ENCODE data around the gene ADAM15. TPM values are rescaled to one million over a fixed set of nuclear protein-coding genes. Genes with fewer than 3 reads are reported as not detected.

Gene ADAM15
- polyA plus RNA-seq, 1 donor = 69.3 TPM

DNA sequence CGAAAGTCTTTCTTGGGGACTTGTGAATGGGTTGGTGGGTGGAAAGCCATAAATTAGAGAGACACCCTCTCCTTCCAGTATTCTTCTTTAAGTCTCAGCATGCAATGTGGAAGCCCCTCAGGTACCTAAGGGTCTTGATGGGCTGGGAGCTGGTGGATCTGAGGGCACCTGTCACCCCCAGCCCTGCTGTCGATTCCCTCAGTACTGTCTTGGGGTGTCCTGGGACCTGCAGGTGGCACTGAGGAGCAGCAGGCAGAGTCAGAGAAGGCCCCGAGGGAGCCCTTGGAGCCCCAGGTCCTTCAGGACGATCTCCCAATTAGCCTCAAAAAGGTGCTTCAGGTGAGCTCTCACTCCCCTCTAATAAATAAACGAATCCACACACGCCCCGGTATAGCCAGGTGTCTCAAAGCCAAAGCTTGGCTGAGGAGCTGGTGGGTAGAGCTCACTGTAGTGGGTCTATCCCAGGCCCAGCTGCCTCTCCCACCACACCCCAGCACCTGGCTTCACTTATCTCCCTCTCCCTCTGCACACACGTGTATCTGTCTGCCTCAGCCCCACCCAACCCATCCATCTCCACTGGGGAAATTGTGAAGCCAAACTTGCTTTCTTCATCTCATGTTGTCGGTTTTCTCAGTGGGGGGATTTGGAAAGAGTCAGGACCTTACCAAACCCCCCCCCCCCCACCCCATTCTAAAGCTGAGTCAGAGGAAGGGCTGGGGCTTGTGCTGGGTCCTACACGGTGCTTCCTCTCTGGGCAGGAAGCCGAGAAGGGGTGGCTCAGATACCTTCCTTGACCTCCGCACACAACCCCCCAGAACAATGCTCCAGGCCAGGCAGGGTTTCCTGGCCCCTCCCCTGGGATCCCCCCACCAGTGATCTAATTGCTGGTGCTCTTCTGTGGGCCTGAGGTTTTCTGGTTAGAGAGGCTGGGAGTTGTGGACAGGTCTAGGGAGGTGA lies 1.6 kb downstream of the ADAM15 start:
- DNase-seq = no peak

DNA sequence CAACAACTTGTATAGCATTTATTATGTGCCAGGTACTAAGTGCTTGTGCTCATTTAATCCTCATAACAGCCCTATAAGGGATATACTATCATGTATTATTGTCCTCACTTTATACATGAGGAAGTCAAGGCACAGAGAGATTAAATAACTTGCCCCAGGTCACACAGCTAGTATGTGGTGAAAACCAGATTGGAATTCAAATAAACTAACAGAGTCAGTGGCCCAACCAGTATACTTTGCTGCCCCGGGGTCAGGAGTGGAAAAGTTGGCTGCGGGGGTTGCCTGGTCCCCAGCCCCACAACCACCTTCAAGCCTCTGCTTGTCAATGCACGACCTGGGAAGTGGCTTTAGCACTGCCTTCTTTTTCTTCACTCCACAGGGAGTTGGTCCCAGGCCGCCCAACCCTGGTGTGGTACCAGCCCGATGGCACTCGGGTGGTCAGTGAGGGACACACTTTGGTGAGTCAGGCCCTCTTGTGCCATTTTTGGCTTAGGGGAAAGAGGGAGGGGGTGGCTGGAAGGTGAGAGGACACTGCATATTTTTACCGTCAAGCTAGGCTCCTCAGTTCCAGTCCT lies 2.5 kb downstream of the ADAM15 start:
- no peak for DNase-seq

- DNase-seq = no peak
These were observed 6.0 kb downstream of the ADAM15 start for GRCh38 chr1:155057104-155057503.

DNA sequence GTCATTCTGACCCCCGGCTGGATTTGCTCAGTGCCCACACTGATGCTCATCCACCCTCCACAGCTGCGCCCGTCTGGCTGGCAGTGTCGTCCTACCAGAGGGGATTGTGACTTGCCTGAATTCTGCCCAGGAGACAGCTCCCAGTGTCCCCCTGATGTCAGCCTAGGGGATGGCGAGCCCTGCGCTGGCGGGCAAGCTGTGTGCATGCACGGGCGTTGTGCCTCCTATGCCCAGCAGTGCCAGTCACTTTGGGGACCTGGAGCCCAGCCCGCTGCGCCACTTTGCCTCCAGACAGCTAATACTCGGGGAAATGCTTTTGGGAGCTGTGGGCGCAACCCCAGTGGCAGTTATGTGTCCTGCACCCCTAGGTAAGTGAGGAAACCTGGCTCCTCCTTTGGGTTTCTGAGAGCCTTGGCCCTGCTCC lies 6.7 kb downstream of the ADAM15 start:
- DNase-seq = no peak

DNA sequence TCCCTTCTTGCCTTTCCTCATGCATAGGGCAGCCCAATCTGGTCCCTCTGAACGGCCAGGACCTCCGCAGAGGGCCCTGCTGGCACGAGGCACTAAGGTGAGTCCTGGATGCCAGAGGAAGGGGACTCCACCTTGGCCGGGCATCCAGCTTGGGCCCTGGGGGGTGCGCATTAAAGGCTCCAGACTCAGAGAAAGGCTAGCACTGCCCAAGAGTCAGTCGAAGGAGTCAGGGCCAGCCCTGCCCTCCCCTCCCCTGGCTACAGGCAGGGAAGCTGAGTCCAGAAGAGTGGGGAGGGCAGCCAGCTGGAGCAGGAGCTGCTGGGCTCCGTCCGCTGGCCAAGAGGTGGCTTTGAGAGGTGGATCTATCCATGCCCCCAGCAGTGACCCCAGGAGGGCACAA lies 9.6 kb downstream of the ADAM15 start:
- DNase-seq = no peak

GRCh38 chr1:155061381-155062150 lies 10.4 kb downstream of the ADAM15 start:
- DNase-seq = peak; percentile 83

DNA sequence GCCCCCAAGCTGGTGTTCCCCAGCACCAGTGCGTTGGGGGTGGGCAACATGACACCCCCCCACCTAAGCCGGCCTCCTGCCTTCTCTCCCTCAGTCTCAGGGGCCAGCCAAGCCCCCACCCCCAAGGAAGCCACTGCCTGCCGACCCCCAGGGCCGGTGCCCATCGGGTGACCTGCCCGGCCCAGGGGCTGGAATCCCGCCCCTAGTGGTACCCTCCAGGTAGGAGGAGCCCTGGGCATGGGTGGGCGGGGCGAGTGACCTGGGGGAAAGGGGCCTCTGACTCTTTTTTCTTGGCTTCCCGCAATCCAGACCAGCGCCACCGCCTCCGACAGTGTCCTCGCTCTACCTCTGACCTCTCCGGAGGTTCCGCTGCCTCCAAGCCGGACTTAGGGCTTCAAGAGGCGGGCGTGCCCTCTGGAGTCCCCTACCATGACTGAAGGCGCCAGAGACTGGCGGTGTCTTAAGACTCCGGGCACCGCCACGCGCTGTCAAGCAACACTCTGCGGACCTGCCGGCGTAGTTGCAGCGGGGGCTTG lies 11.1 kb downstream of the ADAM15 start:
- DNase-seq = no peak

GRCh38 chr1:155062702-155063411 lies 11.7 kb downstream of the ADAM15 start:
- no peak for DNase-seq

DNA sequence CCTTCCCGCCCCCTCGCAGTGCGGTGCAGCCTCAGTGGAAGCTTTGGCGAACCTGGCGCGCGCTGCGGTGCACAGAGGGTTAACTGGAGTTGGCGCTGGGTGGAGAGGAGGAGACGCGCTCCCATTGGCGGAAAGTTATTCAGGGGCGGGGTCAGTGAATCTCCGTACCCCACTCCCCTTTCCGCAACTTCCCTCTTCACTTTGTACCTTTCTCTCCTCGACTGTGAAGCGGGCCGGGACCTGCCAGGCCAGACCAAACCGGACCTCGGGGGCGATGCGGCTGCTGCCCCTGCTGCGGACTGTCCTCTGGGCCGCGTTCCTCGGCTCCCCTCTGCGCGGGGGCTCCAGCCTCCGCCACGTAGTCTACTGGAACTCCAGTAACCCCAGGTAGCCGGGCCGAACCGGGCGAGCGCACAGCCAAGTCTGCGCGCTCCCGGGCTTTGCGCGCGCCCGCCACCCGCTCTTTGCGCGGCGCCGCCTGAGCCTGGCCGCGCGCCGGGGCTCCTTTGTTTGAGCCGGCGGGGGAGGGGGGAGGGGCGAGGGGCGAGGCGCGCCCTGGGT lies 12.5 kb downstream of the ADAM15 start, which contains the start of gene EFNA4:
Gene EFNA4 (plus strand): TSS at position 191 of the 561 bp plus-strand sequence. CDS start 84 bp downstream, at position 275.
- DNase-seq = peak; percentile 89

DNA sequence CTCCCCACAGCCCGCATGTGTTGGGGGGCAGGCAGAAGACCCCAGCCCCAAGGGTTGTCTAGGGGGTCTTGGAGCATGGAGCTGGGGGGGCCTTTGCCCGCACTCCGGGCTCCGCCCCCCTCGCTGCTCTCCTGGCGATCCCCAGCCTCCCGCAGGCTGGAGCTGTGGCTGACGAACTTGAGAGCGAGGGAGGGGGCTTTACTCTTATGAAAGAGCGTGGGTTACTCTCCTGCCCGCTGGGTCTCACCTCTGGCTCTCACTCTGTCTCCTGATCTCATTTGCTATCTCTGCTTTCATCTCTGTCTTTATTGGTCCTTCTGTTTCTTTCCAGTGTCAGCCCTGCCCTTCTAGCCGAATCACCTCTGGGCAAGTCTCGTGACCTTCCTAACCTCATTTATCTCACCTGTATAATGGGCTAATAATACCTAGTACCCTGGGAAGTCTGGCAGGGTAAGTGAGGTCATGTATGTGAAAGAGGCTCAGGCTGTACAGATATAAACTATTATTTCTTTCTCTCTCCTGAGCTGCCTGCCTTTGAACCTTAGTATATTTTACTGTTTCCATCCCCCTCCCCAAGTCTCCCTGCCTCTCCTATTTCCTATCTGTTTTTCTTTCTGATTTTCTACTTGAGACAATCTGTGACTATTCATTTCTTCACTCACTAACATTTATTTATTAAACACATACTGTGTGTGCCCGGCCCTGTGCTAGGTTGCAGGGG lies 13.2 kb downstream of the ADAM15 start:
- DNase-seq = no peak

DNA sequence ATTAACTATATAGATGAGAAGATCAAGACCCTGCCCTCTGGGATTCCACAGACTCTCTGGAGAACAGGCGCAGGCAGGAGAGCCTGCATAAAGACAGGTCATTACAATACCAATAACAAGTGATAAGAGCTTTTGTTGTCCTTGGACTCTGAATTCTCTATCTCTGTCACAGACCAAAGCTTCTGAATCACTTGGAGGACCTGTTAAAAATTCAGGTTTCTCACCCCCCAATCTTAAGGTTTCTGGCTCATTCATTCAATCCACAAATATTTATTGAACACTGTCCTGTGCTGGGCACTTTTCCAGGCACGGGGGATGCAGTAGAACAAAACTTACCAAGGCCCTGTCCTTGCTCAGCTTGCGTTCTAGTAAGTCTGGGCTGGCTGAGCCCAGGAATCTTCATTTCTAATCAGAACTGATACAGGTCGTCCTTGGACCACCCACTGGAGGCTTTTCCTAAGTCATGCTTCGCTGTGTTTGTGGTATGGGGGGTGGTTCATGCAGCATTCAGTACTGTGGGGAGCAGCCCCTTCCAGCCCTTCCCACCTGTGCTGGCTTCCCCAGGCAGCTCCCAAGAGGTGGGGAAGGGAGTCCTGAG lies 13.8 kb downstream of the ADAM15 start:
- no peak for DNase-seq

- DNase-seq = no peak
These were observed 15.7 kb downstream of the ADAM15 start for GRCh38 chr1:155066777-155067176.

- no peak for DNase-seq
These were observed 17.5 kb downstream of the ADAM15 start for GRCh38 chr1:155068599-155068998.

- no peak for DNase-seq
These were observed 18.5 kb downstream of the ADAM15 start for GRCh38 chr1:155069551-155070157.

- DNase-seq = no peak
These were observed 19.1 kb downstream of the ADAM15 start for GRCh38 chr1:155070158-155070621.

DNA sequence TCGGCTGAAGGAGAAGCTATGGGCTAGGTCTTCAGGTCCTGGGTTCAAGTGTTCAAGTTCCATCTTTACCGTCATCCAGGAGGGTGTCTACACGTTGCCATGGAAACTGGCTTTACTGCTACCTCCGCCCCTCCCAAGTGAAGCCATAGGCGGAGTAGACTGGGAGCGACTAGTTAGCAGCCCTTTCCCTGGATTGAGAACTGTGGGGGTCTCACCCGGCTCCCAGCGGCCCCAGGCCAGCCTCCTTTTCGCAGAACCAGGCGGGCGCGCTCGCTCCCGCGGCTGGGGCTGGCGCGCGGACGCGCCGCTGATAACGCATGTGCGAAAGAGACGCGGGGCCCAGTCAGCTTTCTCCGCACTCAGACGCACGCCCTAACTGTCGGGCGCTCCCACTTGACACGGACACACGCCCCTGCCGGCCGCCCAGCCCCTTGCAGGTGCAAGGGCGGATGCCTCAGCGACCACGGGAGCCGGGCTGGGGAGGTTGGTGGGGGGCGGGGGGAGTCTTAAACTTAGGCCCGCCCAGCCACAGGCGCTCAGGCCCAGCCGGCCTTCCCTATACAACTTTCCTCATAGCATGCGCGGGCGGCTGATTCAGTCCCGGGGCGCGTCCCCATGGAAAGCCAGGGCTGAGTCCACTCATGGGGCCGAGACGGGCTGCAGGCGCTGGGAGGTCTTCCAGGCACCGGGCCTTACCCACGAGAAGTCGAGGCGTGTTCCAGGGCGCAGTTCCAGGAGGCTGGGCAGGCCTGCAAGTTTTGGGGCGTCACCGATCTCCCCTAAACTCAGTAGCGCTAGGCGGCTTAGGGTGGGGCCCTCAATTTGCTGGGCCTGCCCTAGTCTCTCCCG lies 19.8 kb downstream of the ADAM15 start:
- peak; percentile 78 for DNase-seq

- DNase-seq = no peak
These were observed 20.6 kb downstream of the ADAM15 start for GRCh38 chr1:155071701-155072100.

GRCh38 chr1:155072531-155073289 lies 21.6 kb downstream of the ADAM15 start:
- no peak for DNase-seq

Measured in hindlimb muscle (tissue), 1 donor.